GM12872 (cell line): ENCODE results near the gene HDAC7.

Experiments
- TF ChIP-seq, protein P1 (sequence below): IDR thresholded peaks from 3 replicates; pipeline ENCODE4 v1.5.1; 2011; ENCODE audit warnings: low read depth, mild to moderate bottlenecking, low read length, moderate library complexity; ENCODE audit not compliant: insufficient read depth

Gene HDAC7

DNA sequence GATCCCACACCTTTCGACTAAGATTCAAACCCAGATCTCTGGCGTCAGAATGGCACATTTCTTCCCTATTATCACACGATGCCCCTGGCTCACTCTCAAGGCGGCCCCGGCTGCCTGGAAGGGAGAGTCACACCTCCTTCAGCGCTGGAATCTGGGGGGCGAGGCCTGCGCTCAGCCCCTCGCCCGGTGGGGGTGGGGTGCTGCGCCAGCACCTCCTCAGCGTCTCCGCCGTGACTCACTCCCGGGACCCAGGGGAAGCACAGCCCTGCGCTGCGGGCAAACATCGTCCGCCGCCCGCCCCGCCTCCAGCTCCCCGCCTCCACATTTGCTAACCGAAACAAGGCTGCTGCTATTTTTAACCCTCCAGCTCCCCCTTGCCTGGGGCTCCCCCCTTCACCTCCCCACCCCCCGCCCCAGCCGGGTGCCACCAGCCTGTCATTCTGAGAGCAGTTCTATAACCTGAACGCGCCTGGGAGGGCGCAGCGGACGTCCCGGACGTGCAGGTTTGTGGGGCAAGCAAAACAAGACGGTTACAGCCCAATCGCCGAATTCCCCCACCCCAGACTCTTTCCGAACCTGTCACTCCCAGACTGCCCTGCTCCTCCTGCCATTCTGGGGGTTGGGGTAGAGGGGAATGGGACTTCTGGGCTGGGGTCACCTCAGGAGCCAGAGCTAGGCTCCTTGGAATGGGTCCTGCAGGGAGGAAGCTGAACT, 6.7 kb downstream of the HDAC7 start:
- TF ChIP-seq, protein P1, sequence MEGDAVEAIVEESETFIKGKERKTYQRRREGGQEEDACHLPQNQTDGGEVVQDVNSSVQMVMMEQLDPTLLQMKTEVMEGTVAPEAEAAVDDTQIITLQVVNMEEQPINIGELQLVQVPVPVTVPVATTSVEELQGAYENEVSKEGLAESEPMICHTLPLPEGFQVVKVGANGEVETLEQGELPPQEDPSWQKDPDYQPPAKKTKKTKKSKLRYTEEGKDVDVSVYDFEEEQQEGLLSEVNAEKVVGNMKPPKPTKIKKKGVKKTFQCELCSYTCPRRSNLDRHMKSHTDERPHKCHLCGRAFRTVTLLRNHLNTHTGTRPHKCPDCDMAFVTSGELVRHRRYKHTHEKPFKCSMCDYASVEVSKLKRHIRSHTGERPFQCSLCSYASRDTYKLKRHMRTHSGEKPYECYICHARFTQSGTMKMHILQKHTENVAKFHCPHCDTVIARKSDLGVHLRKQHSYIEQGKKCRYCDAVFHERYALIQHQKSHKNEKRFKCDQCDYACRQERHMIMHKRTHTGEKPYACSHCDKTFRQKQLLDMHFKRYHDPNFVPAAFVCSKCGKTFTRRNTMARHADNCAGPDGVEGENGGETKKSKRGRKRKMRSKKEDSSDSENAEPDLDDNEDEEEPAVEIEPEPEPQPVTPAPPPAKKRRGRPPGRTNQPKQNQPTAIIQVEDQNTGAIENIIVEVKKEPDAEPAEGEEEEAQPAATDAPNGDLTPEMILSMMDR: 0 out of 3 replicates have a peak, but pooled peaks have one; percentile 29

DNA sequence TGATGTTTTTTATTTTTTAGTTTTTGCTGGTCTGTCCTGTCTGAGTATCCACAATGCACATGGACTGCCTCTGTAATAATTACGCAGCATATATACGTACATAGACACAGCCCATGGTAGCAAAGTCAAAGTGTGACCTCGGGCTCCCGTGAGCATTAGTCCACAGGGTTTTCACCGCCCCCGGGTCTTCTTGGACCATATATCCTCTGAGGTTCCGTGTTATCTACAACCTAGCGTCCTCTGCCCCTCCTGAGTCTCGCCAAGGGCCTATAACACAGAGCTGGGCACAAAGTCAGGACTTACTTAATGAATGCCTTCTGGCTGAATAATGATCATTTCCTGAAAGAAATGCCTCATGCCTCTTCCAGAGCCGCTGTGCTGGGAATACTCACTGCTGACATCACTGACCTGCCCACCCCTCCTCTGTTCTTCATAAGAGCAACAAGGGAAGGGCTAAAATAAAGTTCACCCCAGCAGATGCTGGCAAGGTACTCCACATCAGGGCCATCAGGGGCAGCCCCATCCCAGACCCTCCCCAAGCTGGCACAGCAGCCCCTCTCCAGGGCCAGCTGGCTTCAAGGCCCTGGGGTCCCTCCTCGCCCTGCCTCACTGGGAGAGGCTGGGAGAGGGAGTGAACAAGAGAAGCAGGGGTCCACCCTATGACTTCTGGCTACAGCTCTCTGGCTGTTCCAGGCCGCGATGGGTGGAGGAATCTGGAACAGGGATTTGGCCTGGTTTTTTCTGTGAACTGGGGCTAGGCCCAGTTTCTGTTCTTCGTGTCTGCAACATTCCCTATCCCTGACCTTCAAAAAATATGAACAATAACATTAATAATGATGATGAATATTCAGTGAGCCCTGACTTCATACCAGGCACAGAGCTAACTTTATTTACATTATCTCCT, 7.9 kb downstream of the HDAC7 start:
- TF ChIP-seq, protein P1: no peak

DNA sequence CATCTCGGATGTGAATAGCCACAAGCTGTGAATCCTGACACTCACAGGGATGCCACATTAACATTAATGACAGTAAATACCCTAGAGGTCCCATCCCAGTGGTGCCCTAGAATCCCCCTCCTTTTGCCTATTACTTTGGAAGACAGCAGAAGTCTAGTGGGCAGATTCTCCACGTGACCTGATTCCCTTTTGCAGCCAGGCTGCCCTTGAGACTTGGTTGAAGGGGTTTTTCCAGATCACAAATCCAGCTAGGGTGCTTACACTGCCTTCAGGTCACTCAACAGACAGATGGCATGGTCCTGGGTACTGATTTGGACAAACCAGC, 8.7 kb downstream of the HDAC7 start:
- TF ChIP-seq, protein P1: no peak

DNA sequence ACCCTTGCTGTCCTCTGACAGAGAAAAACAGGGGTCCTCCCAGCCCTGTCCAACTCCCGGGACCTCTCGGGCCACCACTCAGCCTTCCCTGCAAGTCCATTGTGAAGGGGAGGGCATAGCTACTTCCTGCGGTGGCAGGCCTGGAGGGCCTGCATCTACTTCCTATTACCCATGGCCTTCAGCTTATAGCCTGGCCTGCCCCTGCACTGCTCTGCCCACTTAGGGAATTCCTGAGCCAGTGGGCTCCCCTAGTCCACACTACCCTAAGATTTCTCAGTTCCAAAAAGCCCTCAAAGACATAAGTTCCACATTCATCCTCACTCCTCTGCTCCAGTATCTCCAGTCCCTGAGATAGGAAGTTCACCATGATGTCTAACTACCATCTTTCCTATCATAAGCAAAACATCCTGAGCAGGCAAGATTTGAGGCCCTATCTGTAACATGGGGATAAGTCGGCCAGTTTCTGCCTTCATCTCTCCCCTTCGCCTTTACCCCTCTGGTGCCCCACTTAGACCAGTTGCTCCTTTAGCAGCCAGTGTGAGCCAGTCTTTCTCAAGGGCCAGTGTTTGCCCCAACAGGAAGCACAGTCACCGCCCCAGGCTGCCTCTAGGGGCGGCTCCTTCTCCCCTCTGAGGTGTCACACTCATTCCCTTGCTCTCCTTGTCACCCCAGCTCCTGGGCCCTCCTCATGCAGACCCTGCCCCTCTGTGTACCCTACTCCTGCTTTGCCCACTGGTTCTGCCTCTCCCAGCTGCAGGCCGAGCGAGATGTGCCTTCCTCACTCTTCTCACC, 10.9 kb downstream of the HDAC7 start:
- TF ChIP-seq, protein P1: peak; percentile 61

DNA sequence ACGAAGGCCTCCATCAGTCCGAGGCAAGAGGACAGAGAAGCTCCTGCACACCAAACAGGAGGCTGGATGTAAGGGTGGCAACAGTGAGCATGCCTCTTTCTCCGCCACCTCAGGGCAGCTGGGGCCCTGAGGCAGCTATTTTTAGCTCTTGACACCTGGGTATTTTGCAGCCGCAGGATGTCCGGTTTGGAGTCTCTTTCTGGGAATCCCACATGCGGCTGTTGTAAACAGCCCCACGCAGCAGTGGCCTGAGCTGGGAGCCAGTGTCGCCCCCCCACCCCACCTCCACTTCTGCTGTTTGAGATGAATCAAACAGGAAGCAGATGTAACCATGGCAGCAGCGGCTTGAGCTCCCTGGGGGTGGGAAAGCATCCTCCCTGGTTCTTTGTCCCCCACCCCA, 11.7 kb downstream of the HDAC7 start:
- TF ChIP-seq, protein P1: no peak

DNA sequence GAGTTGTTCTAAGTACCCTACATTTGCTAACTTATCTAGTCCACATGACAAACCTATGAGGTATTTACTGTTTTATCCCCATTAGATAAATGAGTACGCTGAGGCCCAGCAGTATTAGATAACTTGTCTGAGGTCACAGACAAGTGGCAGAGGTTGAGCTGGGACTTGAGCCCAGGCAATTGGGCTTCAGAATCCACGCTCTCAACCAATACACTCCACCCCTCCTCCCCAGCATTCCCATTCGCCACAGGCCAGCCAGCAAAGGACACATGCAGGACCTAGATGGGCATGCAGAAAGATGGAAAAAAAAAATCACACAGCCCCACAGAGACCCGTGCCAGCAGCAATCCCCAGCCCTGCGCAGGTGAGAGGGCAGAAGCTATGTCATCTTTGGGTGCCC, 12.4 kb downstream of the HDAC7 start:
- TF ChIP-seq, protein P1: no peak

DNA sequence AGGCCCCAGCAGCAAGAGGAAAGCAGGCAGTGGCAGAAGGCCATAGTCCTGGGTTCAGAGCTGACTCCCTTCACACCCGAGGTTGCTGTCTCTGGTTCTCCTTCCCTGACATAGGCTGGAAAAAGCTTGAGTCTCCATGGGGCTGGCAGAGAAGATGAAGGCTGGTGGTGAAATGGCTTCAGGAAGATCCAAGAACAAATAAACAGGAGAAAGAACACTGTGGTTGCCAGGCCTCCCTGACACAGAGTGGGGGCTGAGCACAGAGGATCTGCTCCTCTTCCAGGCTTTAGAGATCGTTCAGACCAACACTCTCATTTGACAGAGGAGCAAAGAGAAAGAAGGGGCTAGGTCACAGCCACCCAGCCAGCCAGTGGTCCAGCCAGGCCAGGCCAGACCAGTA, 14.3 kb downstream of the HDAC7 start:
- TF ChIP-seq, protein P1: no peak
